MM.1S (cell line): ENCODE data around the gene RAPGEF6.

Source experiments
- DNase-seq: peaks from one replicate; pipeline ENCODE4 v3.0.0-alpha.2; 2015
- H2AFZ ChIP-seq: fragments of 300-600 bp; sonication (generic); 2 replicates; pipeline ENCODE4 v1.6.0; 2016; ENCODE audit warnings: antibody characterized with exemption, low read length
- H3F3A ChIP-seq: fragments of 300-600 bp; sonication (generic); 2 replicates; pipeline ENCODE4 v1.6.1; 2016; ENCODE audit warnings: mild to moderate bottlenecking, antibody characterized with exemption, low read length, moderate library complexity, mixed read lengths; ENCODE audit not compliant: insufficient read depth
- H3K27ac ChIP-seq: fragments of 300-600 bp; sonication (generic); 2 replicates; pipeline ENCODE4 v1.5.1; 2016; ENCODE audit warnings: mild to moderate bottlenecking, low read length
- H3K27me3 ChIP-seq: fragments of 300-600 bp; sonication (generic); replicated peaks from 2 replicates; pipeline ENCODE4 v1.6.0; 2016; ENCODE audit warnings: low read length; ENCODE audit not compliant: insufficient read depth
- H3K36me3 ChIP-seq: fragments of 300-600 bp; sonication (generic); replicated peaks from 2 replicates; pipeline ENCODE4 v1.6.1; 2016; ENCODE audit warnings: mild to moderate bottlenecking, low read length, mixed read lengths; ENCODE audit not compliant: insufficient read depth
- H3K4me1 ChIP-seq: fragments of 300-600 bp; sonication (generic); 2 replicates; pipeline ENCODE4 v1.6.1; 2016; ENCODE audit warnings: low read length, mixed read lengths
- H3K4me2 ChIP-seq: fragments of 300-600 bp; sonication (generic); 2 replicates; pipeline ENCODE4 v1.6.0; 2016; ENCODE audit warnings: low read depth, low read length
- H3K4me3 ChIP-seq: fragments of 300-600 bp; sonication (generic); 2 replicates; pipeline ENCODE4 v1.5.1; 2016; ENCODE audit warnings: low read length, mixed read lengths
- H3K79me2 ChIP-seq: fragments of 300-600 bp; sonication (generic); 2 replicates; pipeline ENCODE4 v1.6.1; 2016; ENCODE audit warnings: mixed run types, low read length, mixed read lengths
- H3K9ac ChIP-seq: fragments of 300-600 bp; sonication (generic); 2 replicates; pipeline ENCODE4 v1.6.1; 2016; ENCODE audit warnings: low read length, mixed read lengths
- H3K9me2 ChIP-seq: fragments of 300-600 bp; sonication (generic); replicated peaks from 2 replicates; pipeline ENCODE4 v1.6.1; 2016; ENCODE audit warnings: mild to moderate bottlenecking, low read length, mixed read lengths; ENCODE audit not compliant: insufficient read depth
- H3K9me3 ChIP-seq: fragments of 300-600 bp; sonication (generic); replicated peaks from 2 replicates; pipeline ENCODE4 v1.6.1; 2016; ENCODE audit warnings: mild to moderate bottlenecking, low read length, mixed read lengths; ENCODE audit not compliant: insufficient read depth
- H4K20me1 ChIP-seq: fragments of 300-600 bp; sonication (generic); 2 replicates; pipeline ENCODE4 v1.6.1; 2016; ENCODE audit warnings: mild to moderate bottlenecking, low read length, moderate library complexity, mixed read lengths; ENCODE audit not compliant: insufficient read depth
- CTCF ChIP-seq: fragments of 300-600 bp; sonication (generic); IDR thresholded peaks from 2 replicates; pipeline ENCODE4 v1.5.1; 2016; ENCODE audit warnings: antibody characterized with exemption, low read length, mixed read lengths
- EZH2 ChIP-seq: fragments of 300-600 bp; sonication (generic); optimal IDR thresholded peaks from 2 replicates; pipeline ENCODE3; 2017; ENCODE audit warnings: low read depth, mild to moderate bottlenecking, antibody characterized with exemption, low read length, mixed read lengths
- EZH2phosphoT487 ChIP-seq: fragments of 300-600 bp; sonication (generic); IDR thresholded peaks from 2 replicates; pipeline ENCODE4 v1.6.1; 2018; ENCODE audit warnings: antibody characterized with exemption, low read length

Gene RAPGEF6

GRCh38 chr5:131431794-131432193, 203.2 kb downstream of the RAPGEF6 start:
- H3K36me3 ChIP-seq: peaks cover under 1% of the 10 kb centered on the region; the same call in 1 of the 2 replicates
- H2AFZ ChIP-seq: no peak overlapping the region
- no peaks in the 10 kb centered on the region for H3K4me1 ChIP-seq
- no peak overlapping the region for H3K27ac ChIP-seq
- no peak for DNase-seq
- no peaks in the 10 kb centered on the region for H3K9me3 ChIP-seq
- no peak overlapping the region for H3K4me3 ChIP-seq
- TF ChIP-seq CTCF (no peak), EZH2phosphoT487 (no peak), EZH2 (no peak)
- no peaks in the 10 kb centered on the region for H3K79me2 ChIP-seq
- no peaks in the 10 kb centered on the region for H4K20me1 ChIP-seq
- no peak overlapping the region for H3K9ac ChIP-seq
- no peaks in the 10 kb centered on the region for H3K9me2 ChIP-seq
- H3K4me2 ChIP-seq: no peak overlapping the region
- no peaks in the 10 kb centered on the region for H3F3A ChIP-seq
- H3K27me3 ChIP-seq: no peaks in the 10 kb centered on the region

- no peak for TF ChIP-seq EZH2phosphoT487
- TF ChIP-seq CTCF: no peak
- no peak for TF ChIP-seq EZH2
- Histone ChIP-seq H3K9me3 (no peaks in the 10 kb centered on the region), H3K4me1 (no peaks in the 10 kb centered on the region), H3K9me2 (no peaks in the 10 kb centered on the region), H3F3A (no peaks in the 10 kb centered on the region), H2AFZ (no peak overlapping the region), H3K9ac (no peak overlapping the region), H3K27me3 (no peaks in the 10 kb centered on the region), H3K36me3 (no peaks in the 10 kb centered on the region), H3K4me2 (no peak overlapping the region), H3K4me3 (no peak overlapping the region), H4K20me1 (no peaks in the 10 kb centered on the region), H3K79me2 (no peaks in the 10 kb centered on the region), H3K27ac (no peak overlapping the region)
- no peak for DNase-seq
Observed at GRCh38 chr5:131430794-131431193, 204.2 kb downstream of the RAPGEF6 start.

- no peak overlapping the region for H3K9ac ChIP-seq
- no peak for TF ChIP-seq EZH2
- no peak for TF ChIP-seq EZH2phosphoT487
- TF ChIP-seq CTCF: no peak
- H3K27ac ChIP-seq: no peak overlapping the region
- H2AFZ ChIP-seq: no peak overlapping the region
- H3K4me2 ChIP-seq: no peak overlapping the region
- H3K79me2 ChIP-seq: no peaks in the 10 kb centered on the region
- no peak overlapping the region for H3K4me3 ChIP-seq
- H3K9me2 ChIP-seq: no peaks in the 10 kb centered on the region
- H4K20me1 ChIP-seq: no peaks in the 10 kb centered on the region
- DNase-seq: no peak
- no peaks in the 10 kb centered on the region for H3K27me3 ChIP-seq
- H3K4me1 ChIP-seq: no peaks in the 10 kb centered on the region
- no peaks in the 10 kb centered on the region for H3K9me3 ChIP-seq
- H3K36me3 ChIP-seq: 0 out of 2 replicates have a peak, but pooled peaks cover 3% of the 10 kb centered on the region
- H3F3A ChIP-seq: no peaks in the 10 kb centered on the region
Observed at GRCh38 chr5:131426011-131426410, 209.0 kb downstream of the RAPGEF6 start.
